IMR-90 (cell line): ENCODE data around the gene CYFIP2. TPM values are rescaled to one million over a fixed set of nuclear protein-coding genes. Genes with fewer than 3 reads are reported as not detected.

Experiments used
- ATAC-seq: fragments of 200-7000 bp; cut with Tn5 transposase; 2 replicates; pipeline ENCODE4 v1.9.1; 2020; ENCODE audit warnings: low read depth, mild to moderate bottlenecking, moderate library complexity
- BruUV-seq: library from RNA; stranded (reverse); fragments of 400-500 nt; replicated peaks from 2 replicates; lab custom pipeline; 2021; lab: Mats Ljungman, UMichigan
- CTCF ChIA-PET: fragments of 300-600 bp; formaldehyde crosslinking; extraction: SDS; loops from one replicate; lab custom pipeline; 2021; ENCODE audit warnings: antibody characterized with exemption; lab: Yijun Ruan, JAX
- POLR2A ChIA-PET: fragments of 300-600 bp; sonication (Branson Sonifier 250); formaldehyde crosslinking; loops from one replicate; lab custom pipeline; 2022; ENCODE audit warnings: antibody characterized with exemption; ENCODE audit not compliant: unreplicated experiment; lab: Charles Lee
- DNase-seq: peaks from one replicate; pipeline ENCODE4 v3.0.0; 2013
- H2AFZ ChIP-seq: replicated peaks from 2 replicates; pipeline ENCODE3; 2013; ENCODE audit warnings: low read length, mild to moderate bottlenecking; ENCODE audit not compliant: poor library complexity
- H2AK5ac ChIP-seq: 2 replicates; pipeline ENCODE4 v1.6.1; 2013; ENCODE audit warnings: low read depth, low read length, inconsistent platforms
- H2AK9ac ChIP-seq: replicated peaks from 2 replicates; pipeline ENCODE3; 2013; ENCODE audit warnings: mild to moderate bottlenecking, low read depth, low read length, moderate library complexity; ENCODE audit not compliant: poor library complexity
- H2BK120ac ChIP-seq: 2 replicates; pipeline ENCODE4 v1.6.1; 2013; ENCODE audit warnings: low read depth, low read length, inconsistent platforms
- H2BK15ac ChIP-seq: 3 replicates; pipeline ENCODE4 v1.6.1; 2013; ENCODE audit warnings: low read depth, low read length, inconsistent platforms
- H2BK20ac ChIP-seq: 2 replicates; pipeline ENCODE4 v1.6.1; 2013; ENCODE audit warnings: low read depth, mild to moderate bottlenecking, inconsistent platforms, low read length, moderate library complexity
- H2BK5ac ChIP-seq: 2 replicates; pipeline ENCODE4 v1.6.1; 2013; ENCODE audit warnings: mild to moderate bottlenecking, low read depth, low read length, inconsistent platforms; ENCODE audit not compliant: poor library complexity, severe bottlenecking
- H3K14ac ChIP-seq: replicated peaks from 2 replicates; pipeline ENCODE4 v1.6.1; 2013; ENCODE audit warnings: low read depth, low read length, inconsistent platforms
- H3K18ac ChIP-seq: 2 replicates; pipeline ENCODE4 v1.6.1; 2013; ENCODE audit warnings: low read depth, low read length, control low read depth
- H3K23ac ChIP-seq: 2 replicates; pipeline ENCODE4 v1.6.1; 2013; ENCODE audit warnings: low read depth, low read length, inconsistent platforms
- H3K27ac ChIP-seq: 2 replicates; pipeline ENCODE4 v1.5.1; 2013; ENCODE audit warnings: mild to moderate bottlenecking, control low read depth, low read length; ENCODE audit not compliant: insufficient read depth
- H3K27me3 ChIP-seq: 2 replicates; pipeline ENCODE4 v1.6.1; 2013; ENCODE audit warnings: low read length; ENCODE audit not compliant: control insufficient read depth, insufficient read depth
- H3K36me3 ChIP-seq: 2 replicates; pipeline ENCODE4 v1.6.1; 2013; ENCODE audit warnings: low read length, mixed read lengths; ENCODE audit not compliant: control insufficient read depth, insufficient read depth
- H3K4ac ChIP-seq: 2 replicates; pipeline ENCODE4 v1.6.1; 2013; ENCODE audit warnings: low read depth, low read length, inconsistent platforms
- H3K4me1 ChIP-seq: 2 replicates; pipeline ENCODE4 v1.6.1; 2013; ENCODE audit warnings: low read length, mixed read lengths; ENCODE audit not compliant: control insufficient read depth, insufficient read depth
- H3K4me2 ChIP-seq: 2 replicates; pipeline ENCODE4 v1.6.1; 2013; ENCODE audit warnings: low read depth, mild to moderate bottlenecking, control low read depth, low read length, moderate library complexity
- H3K4me3 ChIP-seq: 2 replicates; pipeline ENCODE4 v1.5.1; 2013; ENCODE audit warnings: low read depth, mild to moderate bottlenecking, control low read depth, low read length, moderate library complexity; ENCODE audit not compliant: insufficient read depth
- H3K56ac ChIP-seq: 2 replicates; pipeline ENCODE4 v1.6.1; 2013; ENCODE audit warnings: low read length, inconsistent platforms; ENCODE audit not compliant: insufficient read depth; ENCODE audit errors: extremely low read depth
- H3K79me1 ChIP-seq, 2 experiments: 2 replicates each; pipeline ENCODE4 v1.6.1; 2013; ENCODE audit warnings: low read length in 2 of 2, inconsistent platforms in 1 of 2, low read depth in 1 of 2
- H3K9ac ChIP-seq: 2 replicates; pipeline ENCODE4 v1.6.1; 2013; ENCODE audit warnings: low read depth, low read length, control low read depth
- H3K9me1 ChIP-seq: 2 replicates; pipeline ENCODE4 v1.6.1; 2013; ENCODE audit warnings: low read length, inconsistent platforms; ENCODE audit not compliant: insufficient read depth
- H3K9me3 ChIP-seq: 2 replicates; pipeline ENCODE4 v1.6.1; 2013; ENCODE audit warnings: low read length; ENCODE audit not compliant: control insufficient read depth, insufficient read depth
- H4K20me1 ChIP-seq: 2 replicates; pipeline ENCODE4 v1.6.1; 2013; ENCODE audit warnings: low read length, inconsistent platforms; ENCODE audit not compliant: insufficient read depth
- H4K5ac ChIP-seq: 2 replicates; pipeline ENCODE4 v1.6.1; 2013; ENCODE audit warnings: mild to moderate bottlenecking, low read depth, low read length, control low read depth
- H4K8ac ChIP-seq, 2 experiments: 2 replicates each; pipeline ENCODE4 v1.6.1; 2013; ENCODE audit warnings: low read depth in 2 of 2, low read length in 2 of 2, control low read depth in 1 of 2, inconsistent platforms in 1 of 2
- H4K91ac ChIP-seq: 2 replicates; pipeline ENCODE4 v1.6.1; 2013; ENCODE audit warnings: low read depth, low read length, inconsistent platforms; ENCODE audit not compliant: insufficient read depth
- FOS ChIP-seq: fragments of 150-350 bp; IDR thresholded peaks from 2 replicates; pipeline ENCODE4 v1.6.1; 2016; ENCODE audit warnings: low read depth, low read length
- MAZ ChIP-seq: IDR thresholded peaks from 2 replicates; pipeline ENCODE4 v1.6.1; 2012; ENCODE audit warnings: low read depth, mild to moderate bottlenecking, low read length, improper control_type of control experiment, moderate library complexity, borderline replicate concordance
- RCOR1 ChIP-seq: IDR thresholded peaks from 2 replicates; pipeline ENCODE4 v1.6.1; 2012; ENCODE audit warnings: mild to moderate bottlenecking, low read length, improper control_type of control experiment; ENCODE audit not compliant: insufficient replicate concordance
- WGBS, 2 experiments: methylation state at CpG; one replicate each; pipeline versions ENCODE4 v1.1.5 to v1.1.7; 2013; ENCODE audit warnings: missing lambda C conversion rate in 2 of 2; ENCODE audit not compliant: insufficient read length in 1 of 2; ENCODE audit errors: extremely low coverage in 2 of 2; 5-methylcytosine and 5-hydroxymethylcytosine counted together
- dilution Hi-C: fragments of 300-500 bp; cut with HindIII; formaldehyde crosslinking; loops from one replicate; pipeline ENCODE4 v1.14.3; 2018; ENCODE audit warnings: low sequenced_read_pairs; ENCODE audit not compliant: unreplicated experiment
- in situ Hi-C: fragments of 300-500 bp; cut with MboI; formaldehyde crosslinking; loops from 3 replicates; pipeline ENCODE4 v1.14.3; 2019; ENCODE audit warnings: low sequenced_read_pairs, inconsistent platforms, mixed read lengths
- intact Hi-C: fragments of 100-400 bp; cut with micrococcal nuclease; formaldehyde crosslinking; loops from 2 replicates; pipeline ENCODE4 v1.10.0; 2022
- polyA plus RNA-seq, 3 experiments: library from polyadenylated mRNA; depleted of rRNA; stranded (reverse); fragments of >200 nt; gene quantifications; 2 replicates each; pipeline ENCODE4 v1.2.3, GENCODE V29; 2012; ENCODE audit warnings: low replicate concordance in 1 of 3
- total RNA-seq: library from RNA; depleted of rRNA; stranded (reverse); fragments of >200 nt; gene quantifications from 2 replicates; pipeline ENCODE4 v1.2.3, GENCODE V29; 2012

CYFIP2 gene
- total and polyA plus RNA-seq, 2 of the 4 experiments (the other 2 are of a cell fraction) = 6.8 to 13.4 TPM

- H3K23ac ChIP-seq = no peak overlapping the region
- in situ Hi-C loops (no loop called here), dilution Hi-C loops (no loop called here), intact Hi-C loops (no loop called here)
- no peaks in the 10 kb centered on the region for H3K79me1 ChIP-seq
- no peak overlapping the region for H2AK5ac ChIP-seq
- H2BK20ac ChIP-seq = no peak overlapping the region
- POLR2A ChIA-PET = no interaction called here
- H3K27ac ChIP-seq = no peak overlapping the region
- CTCF ChIA-PET = no interaction called here
- H3K36me3 ChIP-seq = no peaks in the 10 kb centered on the region
- no peak overlapping the region for H3K4ac ChIP-seq
- H3K9ac ChIP-seq = no peak overlapping the region
- ATAC-seq (no peak), DNase-seq (no peak)
- H3K4me1 ChIP-seq = no peaks in the 10 kb centered on the region
- H2BK120ac ChIP-seq = no peak overlapping the region
- H4K91ac ChIP-seq = no peak overlapping the region
- no TSS peak for BruUV-seq
- no peaks in the 10 kb centered on the region for H4K20me1 ChIP-seq
- H4K5ac ChIP-seq = no peak overlapping the region
- H2AFZ ChIP-seq = no peak overlapping the region
- H3K4me2 ChIP-seq = no peak overlapping the region
- H2BK5ac ChIP-seq = no peak overlapping the region
- no peak overlapping the region for H2AK9ac ChIP-seq
- H3K56ac ChIP-seq = no peak overlapping the region
- no peaks in the 10 kb centered on the region for H3K9me1 ChIP-seq
- H3K9me3 ChIP-seq = no peaks in the 10 kb centered on the region
- no peak for TF ChIP-seq RCOR1
- no peak for TF ChIP-seq MAZ
- no peak for TF ChIP-seq FOS
- H3K14ac ChIP-seq = no peak overlapping the region
- H2BK15ac ChIP-seq = no peak overlapping the region
- no peak overlapping the region for H4K8ac ChIP-seq
- H3K27me3 ChIP-seq = no peaks in the 10 kb centered on the region
- WGBS, 2 experiments = 33% methylated on average over 3 of the region's 5 CpGs; no CpG with 5 or more reads in 1 of the 2 experiments
- no peak overlapping the region for H3K18ac ChIP-seq
- H3K4me3 ChIP-seq = no peak overlapping the region
Measured at GRCh38 chr5:157217289-157218024, 48.5 kb upstream of the CYFIP2 start.
